ENCODE data around the gene PLAAT2. TPM values are rescaled to one million over a fixed set of nuclear protein-coding genes. Genes with fewer than 3 reads are reported as not detected.

PLAAT2 gene
- total and polyA plus RNA-seq, 11 donors: 0.11 to 3.8 (median 0.42) TPM; not detected in 7

DNA sequence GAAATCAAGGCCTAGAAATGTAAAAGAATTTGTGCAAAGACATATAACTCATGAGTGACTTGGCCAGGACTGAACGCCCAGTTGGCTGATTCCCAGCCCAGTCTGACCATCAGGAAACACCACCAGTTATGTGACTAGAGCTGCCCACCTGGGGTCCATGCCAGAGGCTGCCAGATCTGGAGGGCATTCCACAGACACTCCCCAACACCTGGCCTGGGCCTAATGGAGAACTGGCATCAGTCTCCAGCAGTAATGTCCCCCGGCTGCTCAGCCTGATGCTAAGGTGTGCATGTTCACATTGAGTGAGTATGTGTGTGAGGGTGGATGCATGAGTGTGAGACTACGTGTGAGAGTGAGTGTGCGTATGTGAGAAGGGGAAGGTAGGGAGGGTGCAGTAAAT lies 35.4 kb upstream of the PLAAT2 start:
- H3K27ac ChIP-seq: no peak overlapping the region
- H3K4me1 ChIP-seq: peaks cover 0 to 34% (median 18%) of the 10 kb centered on the region in 12 donors
- H3K4me3 ChIP-seq: no peak overlapping the region
- 77 to 89% (median 84%) methylated on average over 4 of the region's 4 CpGs for WGBS, 4 donors
- TF ChIP-seq CTCF (IDR thresholded peaks at IDR 0.05): no peak
- TF ChIP-seq POLR2A (IDR thresholded peaks at IDR 0.05): no peak
- no peaks in the 10 kb centered on the region for H3K27me3 ChIP-seq
- intact Hi-C loops (cut with DNase I): no loop called here
- ATAC-seq: peak in 1 of 4 donors; percentile 31
- no peak for DNase-seq
- no peaks in the 10 kb centered on the region for H3K9me3 ChIP-seq
- peaks cover 0 to 38% (median 27%) of the 10 kb centered on the region in 9 donors for H3K36me3 ChIP-seq

GRCh38 chr11:63595296-63595695 lies 32.1 kb upstream of the PLAAT2 start:
- ATAC-seq: no peak
- no peaks in the 10 kb centered on the region for H3K27me3 ChIP-seq
- H3K27ac ChIP-seq: no peak overlapping the region
- 83 to 90% (median 86%) methylated on average over 4 of the region's 4 CpGs for WGBS, 4 donors
- no peak overlapping the region for H3K4me3 ChIP-seq
- intact Hi-C loops (cut with DNase I): no loop called here
- peaks cover 0 to 14% (median 0%) of the 10 kb centered on the region in 12 donors for H3K4me1 ChIP-seq
- peaks cover 0 to 70% (median 57%) of the 10 kb centered on the region in 9 donors for H3K36me3 ChIP-seq
- TF ChIP-seq POLR2A (IDR thresholded peaks at IDR 0.05) (no peak), CTCF (IDR thresholded peaks at IDR 0.05) (no peak)
- H3K9me3 ChIP-seq: no peaks in the 10 kb centered on the region
- no peak for DNase-seq

GRCh38 chr11:63592975-63593395 lies 29.8 kb upstream of the PLAAT2 start:
- DNase-seq: no peak
- TF ChIP-seq POLR2A (IDR thresholded peaks at IDR 0.05): no peak
- peak in 10 of 12 donors; percentile 13 to 58 (median 42) for TF ChIP-seq CTCF (IDR thresholded peaks at IDR 0.05)
- Histone ChIP-seq H3K27ac (no peak overlapping the region), H3K4me1 (peaks cover 0 to 6% (median 0%) of the 10 kb centered on the region in 12 donors), H3K27me3 (no peaks in the 10 kb centered on the region), H3K4me3 (no peak overlapping the region), H3K36me3 (peaks cover 0 to 92% (median 77%) of the 10 kb centered on the region in 9 donors), H3K9me3 (no peaks in the 10 kb centered on the region)
- 72 to 88% (median 81%) methylated on average over 4 of the region's 4 CpGs for WGBS, 4 donors
- intact Hi-C loops (cut with DNase I): no loop called here
- no peak for ATAC-seq

GRCh38 chr11:63590024-63590788 lies 27.0 kb upstream of the PLAAT2 start:
- ATAC-seq (no peak), DNase-seq (no peak)
- Histone ChIP-seq H3K27me3 (no peaks in the 10 kb centered on the region), H3K27ac (no peak overlapping the region), H3K4me3 (no peak overlapping the region), H3K36me3 (peaks cover 3 to 92% (median 74%) of the 10 kb centered on the region in 9 donors), H3K4me1 (peaks cover 0 to 6% (median 0%) of the 10 kb centered on the region in 12 donors), H3K9me3 (no peaks in the 10 kb centered on the region)
- no peak for TF ChIP-seq POLR2A (IDR thresholded peaks at IDR 0.05)
- TF ChIP-seq CTCF (IDR thresholded peaks at IDR 0.05): no peak
- 90 to 92% (median 91%) methylated on average over 18 of the region's 18 CpGs for WGBS, 4 donors
- intact Hi-C loops (cut with DNase I): no loop called here
